CD4-positive, alpha-beta T cell treated with Interleukin-2 at 100 ng/mL for 4 hours (primary cell): Measurements from ENCODE around the gene LYPD4.
"Not testable (repeated sequence)": the region's sequence is repeated elsewhere in the genome, so short reads cannot be mapped to it uniquely, and the experiment has no call there.

Source experiments
- DNase-seq: peaks from one replicate; pipeline ENCODE4 v3.0.0-alpha.2; 2020; ENCODE audit warnings: low spot score

LYPD4 gene

GRCh38 chr19:41844601-41845000, at the start of gene LYPD4:
TSS of gene LYPD4 (minus strand) at chr19:41844683. CDS start at chr19:41839285, 5,398 bp downstream.
- no peak for DNase-seq

GRCh38 chr19:41893899-41894298, 49.4 kb upstream of the LYPD4 start:
- DNase-seq = no peak

- no peak for DNase-seq
These were observed 47.9 kb upstream of the LYPD4 start for GRCh38 chr19:41892173-41892902.

- DNase-seq = no peak
These were observed 46.5 kb upstream of the LYPD4 start for GRCh38 chr19:41890936-41891335.

GRCh38 chr19:41889896-41890295, 45.4 kb upstream of the LYPD4 start:
- DNase-seq = no peak

GRCh38 chr19:41888926-41889325, 44.4 kb upstream of the LYPD4 start:
- DNase-seq = no peak

- peak; percentile 90 for DNase-seq
These were observed 43.4 kb upstream of the LYPD4 start for GRCh38 chr19:41887711-41888382.

- DNase-seq = peak; percentile 76
These were observed 42.6 kb upstream of the LYPD4 start for GRCh38 chr19:41886761-41887710.

- peak; percentile 95 for DNase-seq
These were observed 39.6 kb upstream of the LYPD4 start for GRCh38 chr19:41883821-41884733.

- no peak for DNase-seq
These were observed 39.0 kb upstream of the LYPD4 start for GRCh38 chr19:41883463-41883820.

GRCh38 chr19:41882568-41883462, 38.3 kb upstream of the LYPD4 start, which contains the start of gene ARHGEF1:
TSS of gene ARHGEF1 (plus strand) at chr19:41883184. CDS start at chr19:41888083, 4,899 bp downstream.
- DNase-seq = peak; percentile 61

GRCh38 chr19:41880329-41880708, 35.8 kb upstream of the LYPD4 start:
- no peak for DNase-seq

- DNase-seq = no peak
These were observed 35.3 kb upstream of the LYPD4 start for GRCh38 chr19:41879670-41880328.

GRCh38 chr19:41879080-41879479, 34.6 kb upstream of the LYPD4 start:
- DNase-seq = no peak

GRCh38 chr19:41877916-41878905, 33.7 kb upstream of the LYPD4 start:
- DNase-seq = no peak

- DNase-seq = no peak
These were observed 32.7 kb upstream of the LYPD4 start, which contains the start of gene CD79A for GRCh38 chr19:41876847-41877832. TSS of gene CD79A (plus strand) at chr19:41877279. CDS start at chr19:41877305, 26 bp downstream.

- not testable (repeated sequence) for DNase-seq
These were observed 31.5 kb upstream of the LYPD4 start for GRCh38 chr19:41875973-41876372.
